Kidney glomerular epithelial cell (primary cell): Measurements from ENCODE around the gene C20orf96.
A peak's percentile ranks its signal among the peaks of the same experiment; 100 is the strongest.
"Not testable (repeated sequence)": the region's sequence is repeated elsewhere in the genome, so short reads cannot be mapped to it uniquely, and the experiment has no call there.

ENCODE experiments used
- DNase-seq: peaks from one replicate; lab custom pipeline; 2025; lab: John Stamatoyannopoulos, UW

Gene C20orf96

DNA sequence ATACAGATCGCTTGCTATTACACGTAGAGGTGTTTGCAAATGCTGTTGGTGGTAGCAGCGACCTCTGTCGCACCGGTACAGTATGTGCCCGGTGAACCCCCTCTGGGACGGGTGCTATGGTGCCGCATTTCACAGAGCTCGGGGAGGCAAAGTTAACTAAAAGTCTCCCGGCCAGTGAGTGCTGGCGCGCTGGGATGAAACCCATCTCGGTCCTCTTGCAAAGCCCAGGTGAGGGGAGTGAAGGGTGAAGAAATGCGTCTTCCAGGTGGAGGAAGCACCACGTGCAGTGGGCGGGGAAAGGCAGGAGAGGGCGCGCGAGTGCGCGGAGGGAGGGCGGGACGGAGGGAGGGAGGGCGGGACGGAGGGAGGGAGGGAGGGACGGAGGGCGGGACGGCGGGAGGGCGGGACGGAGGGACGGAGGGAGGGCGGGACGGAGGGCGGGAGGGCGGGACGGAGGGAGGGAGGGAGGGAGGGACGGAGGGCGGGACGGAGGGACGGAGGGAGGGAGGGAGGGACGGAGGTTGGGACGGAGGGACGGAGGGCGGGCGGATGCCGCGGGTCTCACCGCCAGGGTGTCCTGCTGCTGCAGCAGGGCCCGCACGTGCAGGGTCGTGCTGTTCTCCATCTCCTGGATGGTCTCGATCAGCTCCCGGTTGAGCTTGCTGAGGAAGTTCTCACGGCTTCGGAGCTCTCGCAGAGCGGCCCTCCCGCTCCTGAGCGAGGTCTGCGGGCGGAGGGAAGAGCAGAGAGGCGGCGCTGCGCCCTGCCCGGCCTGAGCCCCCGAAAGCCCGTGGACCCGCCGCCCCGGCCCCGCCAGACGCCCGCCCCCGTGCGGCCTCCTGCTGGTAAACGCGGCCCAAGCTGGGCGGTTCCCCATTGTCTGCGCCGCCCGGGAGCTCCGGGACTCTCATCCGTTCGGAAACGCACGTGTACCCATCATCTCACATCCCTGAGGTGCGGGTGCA, 11.7 kb downstream of the C20orf96 start:
- no peak for DNase-seq

GRCh38 chr20:278181-278580, 12.4 kb downstream of the C20orf96 start:
- no peak for DNase-seq

- DNase-seq, result no peak
Observed at GRCh38 chr20:277496-277781, 13.1 kb downstream of the C20orf96 start.

DNA sequence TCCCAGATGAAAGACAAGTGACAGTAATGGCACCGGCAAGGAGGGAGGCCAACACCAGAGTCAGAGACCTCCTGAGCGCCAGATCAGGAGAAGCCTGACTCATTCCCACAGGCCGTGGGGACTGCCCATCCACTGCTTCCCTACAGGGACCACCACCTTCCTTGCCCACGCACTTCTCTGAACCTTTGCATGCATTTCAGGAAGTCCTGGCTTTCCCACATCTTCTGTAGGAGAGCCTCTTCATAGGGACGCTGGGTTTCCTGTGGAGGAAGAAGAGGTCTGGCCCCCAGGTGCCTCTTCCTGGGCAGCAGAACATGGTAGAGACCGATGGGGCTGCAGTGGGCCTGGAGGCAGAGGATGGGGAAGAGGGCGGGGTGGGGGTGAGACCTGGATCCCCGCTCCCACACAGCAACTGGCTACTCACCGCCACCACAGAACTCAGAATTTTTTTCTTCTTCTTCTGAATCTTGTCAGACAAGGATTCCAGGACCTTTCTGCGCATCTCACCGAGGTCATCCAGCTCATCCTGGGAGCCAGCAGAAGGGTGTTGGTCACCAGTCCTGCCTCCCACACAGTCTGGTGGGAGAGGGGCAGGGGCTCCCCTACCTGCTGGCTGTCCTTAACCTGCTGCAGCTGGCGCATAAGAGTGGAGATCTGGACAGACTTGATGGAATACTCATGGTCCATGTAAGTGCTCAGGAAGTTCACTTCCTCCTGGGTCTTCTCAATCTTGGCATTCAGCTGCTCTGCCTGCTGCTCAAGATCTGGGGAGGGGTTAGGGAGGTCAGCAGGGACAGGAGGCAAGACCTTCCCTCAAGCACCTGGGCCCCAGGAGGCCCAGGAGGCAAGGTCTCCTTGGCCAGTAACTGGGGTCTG, 13.7 kb downstream of the C20orf96 start:
- no peak for DNase-seq

GRCh38 chr20:275791-276190, 14.8 kb downstream of the C20orf96 start:
- no peak for DNase-seq

GRCh38 chr20:273884-274283, 16.7 kb downstream of the C20orf96 start:
- DNase-seq, result no peak

DNA sequence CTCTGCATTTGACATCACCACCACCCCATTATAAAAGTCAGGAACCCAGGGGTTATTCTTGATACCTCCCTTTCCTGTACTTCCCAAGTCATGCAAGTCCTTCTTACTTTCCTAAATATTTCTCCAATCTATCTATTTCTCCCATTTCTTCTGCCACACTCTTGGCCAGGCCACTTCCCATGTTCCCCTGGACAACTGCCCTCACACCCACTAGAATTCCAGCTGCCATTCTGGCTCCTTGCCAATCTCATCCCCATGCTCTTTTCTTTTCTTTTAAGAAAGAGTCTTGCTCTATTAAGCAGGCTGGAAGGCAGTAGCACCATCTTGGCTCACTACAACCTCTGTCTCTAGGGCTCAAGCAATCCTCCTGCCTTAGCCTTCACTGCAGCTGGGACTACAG, 17.8 kb downstream of the C20orf96 start:
- no peak for DNase-seq

GRCh38 chr20:271528-271927, 19.0 kb downstream of the C20orf96 start:
- no peak for DNase-seq

GRCh38 chr20:271069-271468, 19.5 kb downstream of the C20orf96 start:
- DNase-seq, result no peak

- no peak for DNase-seq
Observed at GRCh38 chr20:270517-270916, 20.0 kb downstream of the C20orf96 start.

DNA sequence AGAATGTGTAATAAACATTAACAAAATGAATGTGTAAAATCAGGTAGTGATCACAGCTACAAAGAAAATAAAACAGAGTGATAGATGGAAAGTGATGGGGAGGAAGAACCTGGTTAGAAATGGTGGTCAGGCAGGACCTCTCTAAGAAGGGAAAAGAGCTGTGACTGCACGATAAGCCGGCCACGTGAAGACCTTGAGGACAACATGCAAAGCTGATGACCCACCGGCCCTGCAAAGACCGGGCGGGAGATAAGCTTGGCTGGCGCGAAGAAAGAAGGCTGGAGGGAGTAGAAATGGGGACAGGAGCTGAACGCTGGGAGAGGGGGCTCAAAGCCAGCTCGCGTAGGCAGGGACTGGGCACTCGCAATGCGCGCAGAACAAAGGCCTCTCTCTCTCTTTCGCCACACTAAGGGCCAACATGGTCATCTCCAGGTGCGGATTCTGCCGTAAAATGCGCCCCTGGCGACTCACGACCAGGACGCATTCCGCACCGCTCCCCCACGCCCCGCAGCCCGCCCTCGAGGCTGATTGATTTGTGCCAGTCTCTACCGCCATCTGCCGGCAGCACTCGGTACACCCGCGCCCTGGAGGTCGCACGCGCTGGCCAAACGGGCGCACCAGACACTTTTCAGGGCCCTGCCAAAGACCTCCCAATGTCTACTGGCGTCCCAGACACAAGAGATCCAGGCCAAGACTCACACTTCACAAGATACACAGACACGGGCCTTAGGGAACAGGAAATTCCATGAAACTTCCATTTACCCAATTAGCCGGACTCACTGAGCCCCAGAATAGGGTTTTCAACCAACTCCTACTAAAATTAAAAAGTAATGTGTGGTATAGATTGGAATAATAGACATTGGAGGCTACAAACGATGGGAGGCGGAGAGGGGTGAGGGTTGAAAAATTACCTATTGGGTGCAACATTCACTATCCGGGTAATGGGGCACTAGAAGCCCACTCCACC, 23.7 kb downstream of the C20orf96 start:
- DNase-seq, result peak; percentile 67

DNA sequence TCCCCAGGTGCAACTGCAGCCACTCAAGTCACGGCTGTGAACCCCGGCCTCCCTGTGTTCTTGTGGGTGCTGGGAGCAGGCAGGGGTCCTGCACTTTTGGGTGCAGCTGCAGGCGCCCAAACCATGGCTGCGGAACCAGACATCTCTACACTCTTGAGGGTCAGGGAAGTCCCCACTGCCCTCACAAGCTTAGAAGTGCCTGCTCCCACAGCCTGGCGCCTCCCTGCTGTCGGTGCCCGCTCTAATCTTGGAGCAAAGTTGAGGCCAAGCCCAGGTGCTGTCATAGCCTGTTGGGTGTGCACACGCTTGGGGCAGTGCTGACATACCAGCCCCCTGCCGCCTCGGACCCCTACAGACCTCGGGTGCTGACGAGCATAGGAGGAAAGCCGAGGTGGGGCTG, 26.8 kb downstream of the C20orf96 start:
- no peak for DNase-seq

GRCh38 chr20:259981-260380, 30.6 kb downstream of the C20orf96 start:
- DNase-seq, result no peak

DNA sequence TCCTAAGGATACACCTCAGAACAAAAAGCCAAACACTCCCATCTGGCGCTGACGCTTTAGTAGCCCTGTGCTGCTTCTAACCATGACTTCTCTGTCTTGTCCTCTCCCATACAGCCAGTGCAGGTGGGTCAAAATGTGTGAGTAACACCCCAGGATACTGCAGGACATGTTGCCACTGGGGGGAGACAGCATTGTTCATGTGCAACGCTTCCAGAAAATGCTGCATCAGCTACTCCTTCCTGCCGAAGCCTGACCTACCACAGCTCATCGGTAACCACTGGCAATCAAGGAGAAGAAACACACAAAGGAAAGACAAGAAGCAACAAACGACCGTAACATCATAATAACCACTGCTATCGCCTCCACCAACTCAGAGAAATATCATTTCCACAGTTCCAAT, 31.6 kb downstream of the C20orf96 start:
- peak; percentile 12 for DNase-seq

DNA sequence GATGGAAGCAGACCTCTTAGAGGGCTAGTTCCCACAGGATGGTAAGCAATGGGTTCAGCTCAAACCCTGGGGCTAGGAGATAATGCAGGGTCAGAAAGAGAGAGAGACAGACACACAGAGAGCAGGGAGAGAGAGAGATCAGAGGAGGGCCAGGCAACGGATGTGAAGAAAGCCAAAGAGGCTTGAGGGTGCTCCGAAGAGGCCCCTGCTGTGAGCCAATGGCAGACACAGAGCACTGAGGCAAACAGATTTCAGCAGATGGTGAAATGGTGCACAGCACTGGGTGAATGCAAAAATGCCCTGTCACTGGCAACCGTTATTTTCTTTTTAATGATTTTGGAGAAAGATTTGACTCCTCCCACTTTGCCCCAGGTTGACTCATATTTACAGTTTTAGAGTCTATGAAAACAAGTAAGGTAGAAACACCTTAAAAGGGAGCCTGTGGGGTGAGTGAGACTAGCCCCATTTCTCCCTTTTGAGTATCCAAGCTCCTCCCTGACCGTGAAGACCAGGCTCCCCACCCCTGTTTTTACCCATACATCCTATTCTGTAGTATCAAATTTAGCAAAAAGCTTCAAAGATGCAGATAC, 32.2 kb downstream of the C20orf96 start:
- no peak for DNase-seq

DNA sequence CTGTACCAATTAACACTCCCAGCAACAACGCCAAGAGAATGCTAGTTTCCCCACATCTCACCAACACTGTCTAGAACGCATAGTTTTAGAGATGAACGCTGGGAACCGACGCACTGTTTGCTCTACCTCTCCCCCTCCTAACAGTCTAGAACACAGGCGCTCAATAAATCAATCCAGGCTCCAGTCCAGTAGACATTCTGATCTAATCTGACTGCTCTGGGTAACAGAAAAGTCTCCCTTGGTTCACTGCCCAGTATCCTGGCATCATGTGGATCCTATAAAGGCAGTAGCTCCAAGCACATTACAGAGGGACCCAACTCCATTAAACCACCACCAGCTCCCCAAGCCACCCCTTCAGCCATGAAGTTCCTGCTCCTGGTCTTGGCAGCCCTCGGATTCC, 33.1 kb downstream of the C20orf96 start, which contains the start of gene DEFB132:
DEFB132 (plus strand) TSS at position 306 of the 400 bp plus-strand sequence; CDS start at position 361, 55 bp downstream.
- no peak for DNase-seq

DNA sequence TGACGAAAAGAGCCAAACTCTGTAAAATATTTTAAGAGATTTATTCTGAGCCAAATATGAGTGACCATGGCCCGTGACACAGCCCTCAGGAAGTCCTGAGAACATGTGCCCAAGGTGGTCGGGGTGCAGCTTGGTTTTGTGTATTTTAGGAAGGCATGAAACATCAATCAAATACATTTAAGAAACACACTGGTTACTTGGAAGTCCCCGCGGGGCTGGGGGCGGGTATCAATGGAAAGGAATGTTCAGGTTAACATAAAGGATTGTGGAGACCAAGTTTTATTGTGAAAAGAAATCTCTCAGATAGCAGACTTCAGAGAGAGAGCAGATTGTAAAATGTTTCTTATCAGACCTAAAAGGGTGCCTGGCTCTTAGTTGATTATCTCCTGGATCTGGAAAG, 37.1 kb downstream of the C20orf96 start:
- not testable (repeated sequence) for DNase-seq

GRCh38 chr20:252801-253200, 37.7 kb downstream of the C20orf96 start:
- DNase-seq, result no peak

DNA sequence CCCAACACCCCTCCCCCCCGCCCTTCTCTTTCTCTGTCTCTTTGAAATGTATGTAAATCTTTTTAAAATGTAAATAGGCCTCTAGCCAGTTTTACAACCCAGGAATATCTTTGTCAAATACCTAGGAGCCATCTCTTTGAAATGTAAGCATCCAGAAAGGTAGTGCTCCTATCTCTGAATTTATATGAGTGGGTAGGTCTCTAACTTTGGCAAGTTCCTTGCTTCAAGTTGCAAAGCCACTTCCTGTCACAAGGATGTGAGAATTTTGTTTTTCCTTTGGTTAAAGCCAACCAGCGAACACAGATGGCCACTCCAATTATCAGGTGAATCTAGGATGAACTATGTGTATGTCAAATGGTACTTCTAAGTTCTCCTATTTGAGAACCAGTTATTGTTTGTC, 39.2 kb downstream of the C20orf96 start:
- no peak for DNase-seq

- DNase-seq, result no peak
Observed at GRCh38 chr20:242905-243304, 47.6 kb downstream of the C20orf96 start.

DNA sequence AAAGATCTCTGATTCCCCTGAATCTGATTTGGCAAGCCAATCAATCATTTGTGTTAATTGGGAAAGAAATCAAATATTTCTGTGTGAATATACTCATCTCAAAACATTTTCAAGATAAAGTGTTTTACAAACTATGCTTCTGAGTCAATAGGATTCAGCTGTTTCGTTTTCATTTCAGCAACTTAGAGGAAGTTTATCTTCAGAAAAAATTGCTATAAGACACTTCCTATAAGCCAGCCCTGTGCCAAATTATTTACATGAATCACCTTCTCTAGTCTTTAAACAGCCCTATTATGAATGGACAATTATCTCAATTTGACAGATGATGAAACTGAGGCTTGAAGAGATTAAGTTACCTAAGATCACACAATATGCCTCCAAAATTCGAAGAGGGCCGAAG, 52.6 kb downstream of the C20orf96 start:
- DNase-seq, result no peak
